GM23338 (cell line): ENCODE data around the gene RSPH1. TPM values are rescaled to one million over a fixed set of nuclear protein-coding genes. Genes with fewer than 3 reads are reported as not detected.

ENCODE experiments used
- ATAC-seq: fragments of 200-7000 bp; cut with Tn5 transposase; 3 replicates; pipeline ENCODE4 v1.9.1; 2020
- DNase-seq: peaks from one replicate; pipeline ENCODE4 v3.0.0-alpha.2; 2015; ENCODE audit warnings: low spot score
- H2AFZ ChIP-seq: fragments of 200-600 bp; sonication (generic); 2 replicates; pipeline ENCODE4 v1.8.0; 2016; ENCODE audit warnings: antibody characterized with exemption, mild to moderate bottlenecking, moderate library complexity
- H3F3A ChIP-seq: fragments of 200-600 bp; sonication (generic); replicated peaks from 2 replicates; pipeline ENCODE4 v1.8.0; 2017; ENCODE audit warnings: antibody characterized with exemption, mixed run types, low read depth
- H3K27ac ChIP-seq: fragments of 200-600 bp; sonication (generic); 2 replicates; pipeline ENCODE4 v1.6.1; 2016; ENCODE audit warnings: low read depth
- H3K27me3 ChIP-seq: fragments of 200-600 bp; sonication (generic); 2 replicates; pipeline ENCODE4 v1.8.0; 2016; ENCODE audit warnings: mild to moderate bottlenecking, mixed run types, moderate library complexity; ENCODE audit not compliant: insufficient read depth
- H3K36me3 ChIP-seq: fragments of 200-600 bp; sonication (generic); 2 replicates; pipeline ENCODE4 v1.8.0; 2016; ENCODE audit warnings: mild to moderate bottlenecking; ENCODE audit not compliant: insufficient read depth
- H3K4me1 ChIP-seq: fragments of 200-600 bp; sonication (generic); 2 replicates; pipeline ENCODE4 v1.8.0; 2016; ENCODE audit warnings: mild to moderate bottlenecking, moderate library complexity; ENCODE audit not compliant: insufficient read depth
- H3K4me2 ChIP-seq: fragments of 200-600 bp; sonication (generic); 2 replicates; pipeline ENCODE4 v1.7.1; 2017; ENCODE audit warnings: mixed run types
- H3K4me3 ChIP-seq: fragments of 200-600 bp; sonication (generic); 2 replicates; pipeline ENCODE4 v1.6.1; 2016; ENCODE audit warnings: mixed run types
- H3K79me2 ChIP-seq: fragments of 200-600 bp; sonication (generic); replicated peaks from 2 replicates; pipeline ENCODE4 v1.8.0; 2017; ENCODE audit warnings: mild to moderate bottlenecking; ENCODE audit not compliant: insufficient read depth
- H3K9me2 ChIP-seq: fragments of 200-600 bp; sonication (generic); 2 replicates; pipeline ENCODE4 v1.8.0; 2017; ENCODE audit not compliant: insufficient read depth
- H4K20me1 ChIP-seq: fragments of 200-600 bp; sonication (generic); replicated peaks from 2 replicates; pipeline ENCODE4 v1.8.0; 2017; ENCODE audit warnings: mild to moderate bottlenecking; ENCODE audit not compliant: insufficient read depth
- H3K27ac Mint-ChIP-seq: 2 replicates; pipeline ENCODE4 v1.8.0; 2020; ENCODE audit warnings: inconsistent platforms, mild to moderate bottlenecking, moderate library complexity, mixed read lengths
- H3K27me3 Mint-ChIP-seq: 3 replicates; pipeline ENCODE4 v1.8.0; 2022; ENCODE audit warnings: low read depth, mild to moderate bottlenecking, moderate library complexity, mixed read lengths, inconsistent platforms; ENCODE audit not compliant: insufficient read depth, poor library complexity
- H3K36me3 Mint-ChIP-seq: 3 replicates; pipeline ENCODE4 v1.8.0; 2021; ENCODE audit warnings: low read depth, mild to moderate bottlenecking, inconsistent platforms, moderate library complexity, mixed read lengths
- H3K4me1 Mint-ChIP-seq: 3 replicates; pipeline ENCODE4 v1.8.0; 2020; ENCODE audit warnings: mild to moderate bottlenecking, inconsistent platforms, mixed read lengths
- H3K4me3 Mint-ChIP-seq: 3 replicates; pipeline ENCODE4 v1.8.0; 2021; ENCODE audit warnings: moderate library complexity, mild to moderate bottlenecking, inconsistent platforms, mixed read lengths
- H3K9me3 Mint-ChIP-seq: 3 replicates; pipeline ENCODE4 v1.8.0; 2020; ENCODE audit warnings: moderate library complexity, mild to moderate bottlenecking, inconsistent platforms, mixed read lengths
- CREB1 ChIP-seq: fragments of 250-450 bp; sonication (Bioruptor Pico); IDR thresholded peaks from 2 replicates; pipeline ENCODE4 v1.5.0; 2020; ENCODE audit warnings: low read depth, mild to moderate bottlenecking, moderate library complexity
- EZH2phosphoT487 ChIP-seq: fragments of 200-600 bp; sonication (generic); IDR thresholded peaks from one replicate; pipeline ENCODE4 v1.8.1; 2018; ENCODE audit warnings: antibody characterized with exemption; ENCODE audit not compliant: unreplicated experiment
- JUNB ChIP-seq: IDR thresholded peaks from one replicate; pipeline ENCODE4 v1.6.1; 2016; ENCODE audit warnings: antibody characterized with exemption; ENCODE audit not compliant: unreplicated experiment
- POLR2AphosphoS5 ChIP-seq: IDR thresholded peaks from 2 replicates; pipeline ENCODE4 v1.6.1; 2016; ENCODE audit warnings: antibody characterized with exemption, low read depth
- REST ChIP-seq: IDR thresholded peaks from one replicate; pipeline ENCODE4 v1.6.1; 2018; ENCODE audit warnings: antibody characterized with exemption; ENCODE audit not compliant: unreplicated experiment
- STAT1 ChIP-seq: IDR thresholded peaks from one replicate; pipeline ENCODE4 v1.6.1; 2016; ENCODE audit warnings: antibody characterized with exemption; ENCODE audit not compliant: unreplicated experiment
- ZNF114 ChIP-seq: fragments of 250-450 bp; sonication (Bioruptor Pico); IDR thresholded peaks from 2 replicates; pipeline ENCODE4 v1.5.0; 2020; ENCODE audit warnings: mild to moderate bottlenecking, moderate library complexity
- polyA plus RNA-seq: library from polyadenylated mRNA; unstranded; fragments of >200 nt; fragmentation: Nextera tagmentation; extraction: Ambion mirVana; gene quantifications from 2 replicates; pipeline ENCODE4 v1.2.1, GENCODE V29; 2016
- total RNA-seq: library from RNA; depleted of rRNA; stranded (reverse); fragments of >200 nt; shearing (Covaris generic); gene quantifications from 2 replicates; pipeline ENCODE4 v1.2.3, GENCODE V29; 2014
- TF ChIP-seq, protein P1 (sequence below): IDR thresholded peaks from 2 replicates; pipeline ENCODE4 v1.6.1; 2016; ENCODE audit warnings: antibody characterized with exemption
- TF ChIP-seq, protein P2 (sequence below): fragments of 250-450 bp; sonication (Bioruptor Pico); IDR thresholded peaks from 2 replicates; pipeline ENCODE4 v1.5.0; 2020; ENCODE audit warnings: mild to moderate bottlenecking, moderate library complexity
- TF ChIP-seq, protein P3 (sequence below), 2 experiments: fragments of 200-600 bp in 1 of 2; sonication (generic) in 1 of 2; conservative IDR thresholded peaks; 2 replicates each; pipeline versions ENCODE4 v1.5.1 to v1.6.1; 2016 to 2017; ENCODE audit warnings: antibody characterized with exemption in 2 of 2, low read depth in 2 of 2, mild to moderate bottlenecking in 2 of 2, moderate library complexity in 1 of 2

The RSPH1 gene
- total and polyA plus RNA-seq, 2 experiments from 2014 or later = 0.23 TPM; not detected in 1

- Histone ChIP-seq H3K4me2 (peak overlapping the region; percentile 76), H3K4me1 (peaks cover 29% of the 10 kb centered on the region), H3K4me3 (peak overlapping the region; percentile 85), H2AFZ (no peak overlapping the region), H3K27ac (peak overlapping the region; percentile 61), H3F3A (peaks cover 11% of the 10 kb centered on the region; the same call in 1 of the 2 replicates), H3K9me2 (no peaks in the 10 kb centered on the region), H3K27me3 (peaks cover 12% of the 10 kb centered on the region; the same call in 1 of the 2 replicates), H3K36me3 (no peaks in the 10 kb centered on the region), H3K79me2 (peaks cover 29% of the 10 kb centered on the region), H4K20me1 (no peaks in the 10 kb centered on the region)
- Mint-ChIP-seq H3K9me3 (no peaks in the 10 kb centered on the region), H3K27me3 (peaks cover 10% of the 10 kb centered on the region), H3K27ac (peak overlapping the region; percentile 93), H3K4me3 (peak overlapping the region; percentile 80), H3K4me1 (peaks cover 44% of the 10 kb centered on the region), H3K36me3 (peaks cover 33% of the 10 kb centered on the region)
- DNase-seq (no peak), ATAC-seq (peak; percentile 13)
- TF ChIP-seq, protein P1, sequence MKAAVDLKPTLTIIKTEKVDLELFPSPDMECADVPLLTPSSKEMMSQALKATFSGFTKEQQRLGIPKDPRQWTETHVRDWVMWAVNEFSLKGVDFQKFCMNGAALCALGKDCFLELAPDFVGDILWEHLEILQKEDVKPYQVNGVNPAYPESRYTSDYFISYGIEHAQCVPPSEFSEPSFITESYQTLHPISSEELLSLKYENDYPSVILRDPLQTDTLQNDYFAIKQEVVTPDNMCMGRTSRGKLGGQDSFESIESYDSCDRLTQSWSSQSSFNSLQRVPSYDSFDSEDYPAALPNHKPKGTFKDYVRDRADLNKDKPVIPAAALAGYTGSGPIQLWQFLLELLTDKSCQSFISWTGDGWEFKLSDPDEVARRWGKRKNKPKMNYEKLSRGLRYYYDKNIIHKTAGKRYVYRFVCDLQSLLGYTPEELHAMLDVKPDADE = no peak
- TF ChIP-seq, protein P2, sequence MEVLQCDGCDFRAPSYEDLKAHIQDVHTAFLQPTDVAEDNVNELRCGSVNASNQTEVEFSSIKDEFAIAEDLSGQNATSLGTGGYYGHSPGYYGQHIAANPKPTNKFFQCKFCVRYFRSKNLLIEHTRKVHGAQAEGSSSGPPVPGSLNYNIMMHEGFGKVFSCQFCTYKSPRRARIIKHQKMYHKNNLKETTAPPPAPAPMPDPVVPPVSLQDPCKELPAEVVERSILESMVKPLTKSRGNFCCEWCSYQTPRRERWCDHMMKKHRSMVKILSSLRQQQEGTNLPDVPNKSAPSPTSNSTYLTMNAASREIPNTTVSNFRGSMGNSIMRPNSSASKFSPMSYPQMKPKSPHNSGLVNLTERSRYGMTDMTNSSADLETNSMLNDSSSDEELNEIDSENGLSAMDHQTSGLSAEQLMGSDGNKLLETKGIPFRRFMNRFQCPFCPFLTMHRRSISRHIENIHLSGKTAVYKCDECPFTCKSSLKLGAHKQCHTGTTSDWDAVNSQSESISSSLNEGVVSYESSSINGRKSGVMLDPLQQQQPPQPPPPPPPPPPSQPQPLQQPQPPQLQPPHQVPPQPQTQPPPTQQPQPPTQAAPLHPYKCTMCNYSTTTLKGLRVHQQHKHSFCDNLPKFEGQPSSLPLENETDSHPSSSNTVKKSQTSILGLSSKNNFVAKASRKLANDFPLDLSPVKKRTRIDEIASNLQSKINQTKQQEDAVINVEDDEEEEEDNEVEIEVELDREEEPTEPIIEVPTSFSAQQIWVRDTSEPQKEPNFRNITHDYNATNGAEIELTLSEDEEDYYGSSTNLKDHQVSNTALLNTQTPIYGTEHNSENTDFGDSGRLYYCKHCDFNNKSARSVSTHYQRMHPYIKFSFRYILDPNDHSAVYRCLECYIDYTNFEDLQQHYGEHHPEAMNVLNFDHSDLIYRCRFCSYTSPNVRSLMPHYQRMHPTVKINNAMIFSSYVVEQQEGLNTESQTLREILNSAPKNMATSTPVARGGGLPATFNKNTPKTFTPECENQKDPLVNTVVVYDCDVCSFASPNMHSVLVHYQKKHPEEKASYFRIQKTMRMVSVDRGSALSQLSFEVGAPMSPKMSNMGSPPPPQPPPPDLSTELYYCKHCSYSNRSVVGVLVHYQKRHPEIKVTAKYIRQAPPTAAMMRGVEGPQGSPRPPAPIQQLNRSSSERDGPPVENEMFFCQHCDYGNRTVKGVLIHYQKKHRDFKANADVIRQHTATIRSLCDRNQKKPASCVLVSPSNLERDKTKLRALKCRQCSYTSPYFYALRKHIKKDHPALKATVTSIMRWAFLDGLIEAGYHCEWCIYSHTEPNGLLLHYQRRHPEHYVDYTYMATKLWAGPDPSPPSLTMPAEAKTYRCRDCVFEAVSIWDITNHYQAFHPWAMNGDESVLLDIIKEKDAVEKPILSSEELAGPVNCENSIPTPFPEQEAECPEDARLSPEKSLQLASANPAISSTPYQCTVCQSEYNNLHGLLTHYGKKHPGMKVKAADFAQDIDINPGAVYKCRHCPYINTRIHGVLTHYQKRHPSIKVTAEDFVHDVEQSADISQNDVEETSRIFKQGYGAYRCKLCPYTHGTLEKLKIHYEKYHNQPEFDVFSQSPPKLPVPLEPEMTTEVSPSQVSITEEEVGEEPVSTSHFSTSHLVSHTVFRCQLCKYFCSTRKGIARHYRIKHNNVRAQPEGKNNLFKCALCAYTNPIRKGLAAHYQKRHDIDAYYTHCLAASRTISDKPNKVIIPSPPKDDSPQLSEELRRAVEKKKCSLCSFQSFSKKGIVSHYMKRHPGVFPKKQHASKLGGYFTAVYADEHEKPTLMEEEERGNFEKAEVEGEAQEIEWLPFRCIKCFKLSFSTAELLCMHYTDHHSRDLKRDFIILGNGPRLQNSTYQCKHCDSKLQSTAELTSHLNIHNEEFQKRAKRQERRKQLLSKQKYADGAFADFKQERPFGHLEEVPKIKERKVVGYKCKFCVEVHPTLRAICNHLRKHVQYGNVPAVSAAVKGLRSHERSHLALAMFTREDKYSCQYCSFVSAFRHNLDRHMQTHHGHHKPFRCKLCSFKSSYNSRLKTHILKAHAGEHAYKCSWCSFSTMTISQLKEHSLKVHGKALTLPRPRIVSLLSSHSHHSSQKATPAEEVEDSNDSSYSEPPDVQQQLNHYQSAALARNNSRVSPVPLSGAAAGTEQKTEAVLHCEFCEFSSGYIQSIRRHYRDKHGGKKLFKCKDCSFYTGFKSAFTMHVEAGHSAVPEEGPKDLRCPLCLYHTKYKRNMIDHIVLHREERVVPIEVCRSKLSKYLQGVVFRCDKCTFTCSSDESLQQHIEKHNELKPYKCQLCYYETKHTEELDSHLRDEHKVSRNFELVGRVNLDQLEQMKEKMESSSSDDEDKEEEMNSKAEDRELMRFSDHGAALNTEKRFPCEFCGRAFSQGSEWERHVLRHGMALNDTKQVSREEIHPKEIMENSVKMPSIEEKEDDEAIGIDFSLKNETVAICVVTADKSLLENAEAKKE = no peak
- no peak for TF ChIP-seq JUNB
- TF ChIP-seq POLR2AphosphoS5 = no peak
- no peak for TF ChIP-seq REST
- TF ChIP-seq, protein P3, sequence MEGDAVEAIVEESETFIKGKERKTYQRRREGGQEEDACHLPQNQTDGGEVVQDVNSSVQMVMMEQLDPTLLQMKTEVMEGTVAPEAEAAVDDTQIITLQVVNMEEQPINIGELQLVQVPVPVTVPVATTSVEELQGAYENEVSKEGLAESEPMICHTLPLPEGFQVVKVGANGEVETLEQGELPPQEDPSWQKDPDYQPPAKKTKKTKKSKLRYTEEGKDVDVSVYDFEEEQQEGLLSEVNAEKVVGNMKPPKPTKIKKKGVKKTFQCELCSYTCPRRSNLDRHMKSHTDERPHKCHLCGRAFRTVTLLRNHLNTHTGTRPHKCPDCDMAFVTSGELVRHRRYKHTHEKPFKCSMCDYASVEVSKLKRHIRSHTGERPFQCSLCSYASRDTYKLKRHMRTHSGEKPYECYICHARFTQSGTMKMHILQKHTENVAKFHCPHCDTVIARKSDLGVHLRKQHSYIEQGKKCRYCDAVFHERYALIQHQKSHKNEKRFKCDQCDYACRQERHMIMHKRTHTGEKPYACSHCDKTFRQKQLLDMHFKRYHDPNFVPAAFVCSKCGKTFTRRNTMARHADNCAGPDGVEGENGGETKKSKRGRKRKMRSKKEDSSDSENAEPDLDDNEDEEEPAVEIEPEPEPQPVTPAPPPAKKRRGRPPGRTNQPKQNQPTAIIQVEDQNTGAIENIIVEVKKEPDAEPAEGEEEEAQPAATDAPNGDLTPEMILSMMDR (conservative IDR thresholded peaks at IDR 0.05; ENCODE audit: low read depth in 2 of 2) = no peak
- no peak for TF ChIP-seq ZNF114 (CRISPR knock-in tag)
- TF ChIP-seq EZH2phosphoT487 = no peak
- TF ChIP-seq CREB1 (CRISPR knock-in tag) = no peak
- TF ChIP-seq STAT1 = no peak
Observed at GRCh38 chr21:42514883-42515228, 18.8 kb upstream of the RSPH1 start.
